Progenitor cell of endocrine pancreas (in vitro differentiated cells): ENCODE measurements around the gene AFAP1L1. TPM values are rescaled to one million over a fixed set of nuclear protein-coding genes. Genes with fewer than 3 reads are reported as not detected.

Experiments
- DNase-seq: peaks from one replicate; pipeline ENCODE4 v3.0.0; 2021; ENCODE audit warnings: low spot score; ENCODE audit not compliant: unreplicated experiment
- H3K27ac Mint-ChIP-seq: 2 replicates; pipeline ENCODE4 v1.8.0; 2021; ENCODE audit warnings: mild to moderate bottlenecking, moderate library complexity, mixed read lengths
- H3K27me3 Mint-ChIP-seq: 2 replicates; pipeline ENCODE4 v1.8.0; 2021; ENCODE audit warnings: mixed read lengths
- H3K36me3 Mint-ChIP-seq: 2 replicates; pipeline ENCODE4 v1.8.0; 2022; ENCODE audit warnings: mixed read lengths; ENCODE audit not compliant: insufficient read depth
- H3K4me1 Mint-ChIP-seq: 2 replicates; pipeline ENCODE4 v1.8.0; 2021; ENCODE audit warnings: low read depth, mixed read lengths
- H3K4me3 Mint-ChIP-seq: 2 replicates; pipeline ENCODE4 v1.8.0; 2021; ENCODE audit warnings: low read depth, mild to moderate bottlenecking, moderate library complexity, mixed read lengths
- H3K9me3 Mint-ChIP-seq: 2 replicates; pipeline ENCODE4 v1.8.0; 2021; ENCODE audit warnings: low read depth, mixed read lengths
- total RNA-seq: library from RNA; stranded (reverse); gene quantifications from 2 replicates; pipeline ENCODE4 v1.2.1, GENCODE V29; 2021
- TF ChIP-seq, protein P1 (sequence below): fragments of 200-600 bp; sonication (generic); IDR thresholded peaks from one replicate; pipeline ENCODE4 v1.5.0; 2021; ENCODE audit warnings: antibody characterized with exemption, mild to moderate bottlenecking; ENCODE audit not compliant: unreplicated experiment

The AFAP1L1 gene
- total RNA-seq, 1 donor from 2014 or later, result 0.69 TPM

DNA sequence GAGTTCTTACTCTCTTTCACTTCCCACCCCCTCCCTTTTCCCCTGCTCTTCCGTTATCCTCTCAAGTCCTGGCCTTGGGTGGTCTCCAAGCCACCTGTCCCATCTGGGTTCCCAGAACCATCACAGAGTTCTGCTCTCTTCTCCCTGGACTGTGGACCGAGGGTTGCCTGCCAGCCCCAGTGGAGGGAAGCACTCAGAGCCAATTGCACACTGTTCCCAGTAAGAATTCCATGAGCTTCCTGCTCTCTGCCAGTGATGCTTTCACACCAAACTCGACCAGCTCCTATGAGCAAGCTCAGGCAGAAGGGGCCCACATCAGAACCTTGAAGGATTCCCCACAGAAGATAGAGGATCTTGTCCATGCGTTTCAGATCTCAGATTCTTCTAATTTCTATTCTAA is 20.1 kb upstream of the AFAP1L1 start:
- Mint-ChIP-seq H3K4me3 (no peak overlapping the region), H3K36me3 (no peaks in the 10 kb centered on the region), H3K27ac (no peak overlapping the region), H3K4me1 (no peaks in the 10 kb centered on the region), H3K27me3 (peaks cover 51% of the 10 kb centered on the region), H3K9me3 (no peaks in the 10 kb centered on the region)
- TF ChIP-seq, protein P1, sequence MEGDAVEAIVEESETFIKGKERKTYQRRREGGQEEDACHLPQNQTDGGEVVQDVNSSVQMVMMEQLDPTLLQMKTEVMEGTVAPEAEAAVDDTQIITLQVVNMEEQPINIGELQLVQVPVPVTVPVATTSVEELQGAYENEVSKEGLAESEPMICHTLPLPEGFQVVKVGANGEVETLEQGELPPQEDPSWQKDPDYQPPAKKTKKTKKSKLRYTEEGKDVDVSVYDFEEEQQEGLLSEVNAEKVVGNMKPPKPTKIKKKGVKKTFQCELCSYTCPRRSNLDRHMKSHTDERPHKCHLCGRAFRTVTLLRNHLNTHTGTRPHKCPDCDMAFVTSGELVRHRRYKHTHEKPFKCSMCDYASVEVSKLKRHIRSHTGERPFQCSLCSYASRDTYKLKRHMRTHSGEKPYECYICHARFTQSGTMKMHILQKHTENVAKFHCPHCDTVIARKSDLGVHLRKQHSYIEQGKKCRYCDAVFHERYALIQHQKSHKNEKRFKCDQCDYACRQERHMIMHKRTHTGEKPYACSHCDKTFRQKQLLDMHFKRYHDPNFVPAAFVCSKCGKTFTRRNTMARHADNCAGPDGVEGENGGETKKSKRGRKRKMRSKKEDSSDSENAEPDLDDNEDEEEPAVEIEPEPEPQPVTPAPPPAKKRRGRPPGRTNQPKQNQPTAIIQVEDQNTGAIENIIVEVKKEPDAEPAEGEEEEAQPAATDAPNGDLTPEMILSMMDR, result no peak
- DNase-seq, result no peak

DNA sequence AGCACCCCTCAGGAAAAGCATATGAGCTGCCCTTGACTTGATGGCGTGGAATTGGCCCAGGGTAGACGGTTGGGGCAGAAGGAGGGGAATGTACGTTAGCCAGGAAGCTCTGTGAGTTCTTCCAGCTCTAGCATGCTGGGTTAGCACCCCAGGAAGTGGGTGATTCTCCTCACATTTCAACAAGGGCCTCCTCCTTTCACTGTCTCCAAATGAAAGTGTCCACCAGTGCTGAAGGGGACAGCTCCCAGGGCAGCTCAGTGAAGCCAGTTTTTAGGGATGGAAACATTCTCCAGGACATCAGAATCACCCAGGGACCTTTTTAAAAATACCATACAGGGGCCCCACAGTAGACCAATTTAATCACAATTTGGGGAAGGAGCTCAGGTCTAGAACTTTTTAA is 17.2 kb upstream of the AFAP1L1 start:
- DNase-seq, result peak; percentile 28
- Mint-ChIP-seq H3K4me3 (no peak overlapping the region), H3K4me1 (no peaks in the 10 kb centered on the region), H3K36me3 (no peaks in the 10 kb centered on the region), H3K27me3 (peaks cover 52% of the 10 kb centered on the region), H3K9me3 (no peaks in the 10 kb centered on the region), H3K27ac (no peak overlapping the region)
- TF ChIP-seq, protein P1, result no peak

DNA sequence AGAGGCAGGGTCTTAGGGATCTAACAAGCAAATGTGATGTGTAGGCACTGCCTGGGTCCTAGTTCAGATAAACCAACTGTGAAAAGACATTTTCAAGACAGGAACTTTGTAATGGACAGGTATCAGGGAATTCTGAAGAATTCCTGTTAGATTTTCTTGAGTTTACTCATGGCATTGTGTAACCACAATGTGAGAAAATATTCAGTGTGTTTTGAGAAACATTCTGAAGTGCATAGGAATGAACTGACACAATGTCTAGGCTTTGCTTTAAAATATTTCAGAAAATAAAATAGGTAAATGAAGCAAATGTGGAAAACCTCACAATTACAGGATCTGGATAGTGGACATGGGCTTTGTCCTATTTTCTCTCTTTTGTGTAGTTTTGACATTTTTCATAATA is 15.2 kb upstream of the AFAP1L1 start:
- Mint-ChIP-seq H3K4me1 (no peaks in the 10 kb centered on the region), H3K9me3 (no peaks in the 10 kb centered on the region), H3K27ac (no peak overlapping the region), H3K27me3 (peaks cover 61% of the 10 kb centered on the region), H3K36me3 (no peaks in the 10 kb centered on the region), H3K4me3 (no peak overlapping the region)
- no peak for DNase-seq
- TF ChIP-seq, protein P1, result no peak

DNA sequence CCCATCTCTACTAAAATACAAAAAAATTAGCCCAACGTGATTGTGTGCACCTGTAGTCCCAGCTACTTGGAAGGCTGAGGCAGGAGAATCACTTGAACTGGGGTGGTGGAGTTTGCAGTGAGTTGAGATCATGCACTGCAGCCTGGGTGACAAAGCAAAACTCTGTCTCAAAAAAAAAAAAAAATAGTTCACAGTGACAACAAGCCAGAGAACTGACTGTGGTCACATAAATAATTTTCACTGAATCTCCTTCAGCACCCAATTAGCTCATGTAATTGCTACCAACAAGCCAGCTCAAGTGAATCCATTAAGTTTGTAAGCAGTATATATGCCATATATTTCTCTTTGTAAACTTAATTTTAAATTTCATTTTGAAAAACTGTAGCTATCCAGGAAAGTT is 14.5 kb upstream of the AFAP1L1 start:
- peaks cover 64% of the 10 kb centered on the region for H3K27me3 Mint-ChIP-seq
- no peak overlapping the region for H3K27ac Mint-ChIP-seq
- DNase-seq, result no peak
- no peaks in the 10 kb centered on the region for H3K36me3 Mint-ChIP-seq
- no peak overlapping the region for H3K4me3 Mint-ChIP-seq
- TF ChIP-seq, protein P1, result no peak
- H3K4me1 Mint-ChIP-seq, result no peaks in the 10 kb centered on the region
- no peaks in the 10 kb centered on the region for H3K9me3 Mint-ChIP-seq

DNA sequence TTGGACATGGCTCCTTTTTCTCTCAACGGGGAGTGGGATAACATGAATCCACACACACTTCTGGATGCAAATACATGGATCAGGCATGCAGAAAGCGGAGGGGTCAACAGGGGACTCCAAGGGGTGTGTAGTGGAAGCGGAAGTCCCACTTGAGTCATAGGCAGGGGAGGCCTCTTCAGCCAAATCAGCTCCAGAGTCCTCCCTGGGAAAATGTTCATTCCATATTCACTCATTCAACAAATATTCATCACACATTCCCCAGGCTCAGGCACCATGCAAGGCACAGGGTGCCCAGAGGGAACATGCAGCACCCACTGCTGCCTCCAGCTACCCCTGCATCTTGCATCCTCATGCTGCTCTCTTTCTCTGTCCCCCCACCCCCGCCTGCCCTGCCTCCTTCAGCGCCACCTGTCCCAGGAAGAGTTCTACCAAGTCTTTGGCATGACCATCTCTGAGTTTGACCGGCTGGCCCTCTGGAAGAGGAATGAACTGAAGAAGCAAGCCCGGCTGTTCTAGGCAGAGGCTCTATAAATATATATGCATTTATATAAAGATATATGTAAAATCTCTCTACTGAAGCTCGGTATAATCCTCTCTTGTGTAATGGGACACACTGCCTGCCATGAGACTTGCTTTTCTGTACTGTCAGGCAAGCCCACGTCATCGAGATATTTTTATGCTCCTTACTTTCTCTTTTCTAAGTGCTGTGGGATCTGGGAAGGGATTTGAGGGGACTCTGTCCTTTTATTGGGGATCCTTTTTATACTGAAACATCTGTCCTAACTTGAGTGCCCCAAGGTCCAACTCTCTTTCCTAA is 13.6 kb upstream of the AFAP1L1 start:
- TF ChIP-seq, protein P1, result no peak
- H3K4me1 Mint-ChIP-seq, result no peaks in the 10 kb centered on the region
- no peaks in the 10 kb centered on the region for H3K36me3 Mint-ChIP-seq
- no peak overlapping the region for H3K27ac Mint-ChIP-seq
- H3K4me3 Mint-ChIP-seq, result no peak overlapping the region
- H3K27me3 Mint-ChIP-seq, result peaks cover 69% of the 10 kb centered on the region
- no peak for DNase-seq
- no peaks in the 10 kb centered on the region for H3K9me3 Mint-ChIP-seq
